Endothelial cell of umbilical vein (primary cell): ENCODE measurements around the gene ARHGEF10L. TPM values are rescaled to one million over a fixed set of nuclear protein-coding genes. Genes with fewer than 3 reads are reported as not detected.

Source experiments
- BruUV-seq: library from RNA; stranded (reverse); fragments of 400-500 nt; replicated peaks from 2 replicates; lab custom pipeline; 2021; lab: Mats Ljungman, UMichigan
- CTCF ChIA-PET: fragments of 300-600, 350-600 bp; sonication (Branson Sonifier 250); formaldehyde crosslinking; loops from one replicate; lab custom pipeline; 2021; ENCODE audit warnings: antibody characterized with exemption, inconsistent platforms; lab: Charles Lee
- POLR2A ChIA-PET: fragments of 300-600, 350-600 bp; sonication (Branson Sonifier 250); formaldehyde crosslinking; loops from one replicate; lab custom pipeline; 2021; ENCODE audit warnings: antibody characterized with exemption, inconsistent platforms; lab: Charles Lee
- DNase-seq: peaks from one replicate; pipeline ENCODE4 v3.0.0-alpha.2; 2011; ENCODE audit warnings: low read depth, low spot score
- FAIRE-seq: peaks from 2 replicates; lab custom pipeline; 2011; peaks lifted over from hg19 to GRCh38; lab: Jason Lieb, UNC
- H2AFZ ChIP-seq: 2 replicates; pipeline ENCODE4 v1.6.0; 2012; ENCODE audit warnings: low read depth, low read length, control low read depth, inconsistent platforms
- H3K27ac ChIP-seq: 2 replicates; pipeline ENCODE4 v1.5.1; 2011; ENCODE audit warnings: low read depth, mild to moderate bottlenecking, control low read depth, low read length, moderate library complexity; ENCODE audit not compliant: insufficient read depth
- H3K27me3 ChIP-seq, 2 experiments: 2 replicates each; pipeline versions ENCODE4 v1.6.0 to v1.6.1; 2011; ENCODE audit warnings: low read length in 2 of 2, mixed read lengths in 1 of 2; ENCODE audit not compliant: control insufficient read depth in 2 of 2, insufficient read depth in 2 of 2
- H3K36me3 ChIP-seq, 2 experiments: 2 replicates in 1 of 2; 3 replicates in 1 of 2; pipeline ENCODE4 v1.5.1; 2011; ENCODE audit warnings: low read length in 2 of 2, mild to moderate bottlenecking in 1 of 2, moderate library complexity in 1 of 2; ENCODE audit not compliant: control insufficient read depth in 2 of 2, insufficient read depth in 2 of 2; ENCODE audit errors: extremely low read depth in 1 of 2
- H3K4me1 ChIP-seq: 3 replicates; pipeline ENCODE4 v1.5.1; 2011; ENCODE audit warnings: mild to moderate bottlenecking, low read length; ENCODE audit not compliant: control insufficient read depth, insufficient read depth; ENCODE audit errors: extremely low read depth
- H3K4me2 ChIP-seq: 2 replicates; pipeline ENCODE4 v1.6.1; 2011; ENCODE audit warnings: low read length, control low read depth, mixed read lengths; ENCODE audit not compliant: insufficient read depth
- H3K4me3 ChIP-seq, 3 experiments: fragments of 200-600 bp in 1 of 3; sonication (generic), shearing (Covaris generic) in 1 of 3; replicated peaks in 1 of 3; 2 replicates each; pipeline ENCODE4 v1.5.1; 2011 to 2016; ENCODE audit warnings: control low read depth in 3 of 3, low read length in 3 of 3, mild to moderate bottlenecking in 2 of 3, inconsistent platforms in 1 of 3, low read depth in 1 of 3, moderate library complexity in 1 of 3; ENCODE audit not compliant: insufficient read depth in 1 of 3
- H3K79me2 ChIP-seq: 2 replicates; pipeline ENCODE4 v1.6.0; 2012; ENCODE audit warnings: low read length, inconsistent platforms; ENCODE audit not compliant: control insufficient read depth, insufficient read depth
- H3K9ac ChIP-seq: replicated peaks from 2 replicates; pipeline ENCODE3; 2011; ENCODE audit warnings: low read length, control low read depth; ENCODE audit not compliant: insufficient read depth; ENCODE audit errors: extremely low read depth
- H3K9me1 ChIP-seq: replicated peaks from 3 replicates; pipeline ENCODE4 v1.6.0; 2011; ENCODE audit warnings: mild to moderate bottlenecking, low read length; ENCODE audit not compliant: control insufficient read depth, insufficient read depth; ENCODE audit errors: extremely low read depth
- H3K9me3 ChIP-seq: replicated peaks from 2 replicates; pipeline ENCODE4 v1.5.1; 2012; ENCODE audit warnings: low read length, inconsistent platforms; ENCODE audit not compliant: control insufficient read depth, insufficient read depth
- H4K20me1 ChIP-seq: replicated peaks from 2 replicates; pipeline ENCODE3; 2011; ENCODE audit warnings: mild to moderate bottlenecking, low read length; ENCODE audit not compliant: control insufficient read depth, insufficient read depth; ENCODE audit errors: extremely low read depth
- EZH2 ChIP-seq: IDR thresholded peaks from 2 replicates; pipeline ENCODE4 v1.6.1; 2012; ENCODE audit warnings: borderline replicate concordance, low read depth, mild to moderate bottlenecking, moderate library complexity, low read length, inconsistent platforms; ENCODE audit not compliant: severe bottlenecking
- FOS ChIP-seq: IDR thresholded peaks from 2 replicates; pipeline ENCODE4 v1.6.1; 2011; ENCODE audit warnings: mild to moderate bottlenecking, low read length, moderate library complexity, borderline replicate concordance; ENCODE audit not compliant: insufficient read depth
- GATA2 ChIP-seq: IDR thresholded peaks from 2 replicates; pipeline ENCODE4 v1.7.0; 2011; ENCODE audit warnings: low read depth, mild to moderate bottlenecking, moderate library complexity, mixed read lengths, low read length; ENCODE audit not compliant: insufficient read length, insufficient read depth
- JUN ChIP-seq: IDR thresholded peaks from 2 replicates; pipeline ENCODE4 v1.6.1; 2011; ENCODE audit warnings: borderline replicate concordance, low read depth; ENCODE audit not compliant: insufficient read length, insufficient read depth
- MYC ChIP-seq: IDR thresholded peaks from one replicate; pipeline ENCODE4 v1.6.1; 2011; ENCODE audit warnings: mild to moderate bottlenecking, low read depth, low read length
- POLR2A ChIP-seq: IDR thresholded peaks from 2 replicates; pipeline ENCODE4 v1.6.1; 2012; ENCODE audit warnings: low read depth, mild to moderate bottlenecking, control low read depth, low read length
- POLR2AphosphoS5 ChIP-seq: IDR thresholded peaks from 2 replicates; pipeline ENCODE4 v1.6.1; 2012; ENCODE audit warnings: low read depth, mild to moderate bottlenecking, control low read depth, low read length, moderate library complexity; ENCODE audit not compliant: insufficient read depth
- dilution Hi-C: fragments of 300-500 bp; cut with MboI; formaldehyde crosslinking; loops from one replicate; pipeline ENCODE4 v1.15.0; 2019; ENCODE audit warnings: low sequenced_read_pairs; ENCODE audit not compliant: extremely low pct_ligation_motif_present
- intact Hi-C: fragments of 100-400 bp; cut with micrococcal nuclease; formaldehyde crosslinking; loops from one replicate; pipeline ENCODE4 v1.10.0; 2022
- polyA plus RNA-seq, 4 experiments: library from polyadenylated mRNA; depleted of rRNA in 3 of 4; stranded (reverse) in 3 of 4; unstranded in 1 of 4; fragments of >200 nt; gene quantifications; 2 replicates each; pipeline versions ENCODE4 v1.2.1 to v1.2.3, GENCODE V29; 2011 to 2012; ENCODE audit warnings: missing spikeins in 1 of 4
- total RNA-seq: library from RNA; stranded (reverse); gene quantifications from 2 replicates; pipeline ENCODE4 v1.2.3, GENCODE V29; 2021
- TF ChIP-seq, protein P1 (sequence below), 2 donors: IDR thresholded peaks; 1 replicate in 1 of 2; 2 replicates in 1 of 2; pipeline ENCODE4 v1.5.1; 2011; ENCODE audit warnings: low read length in 2 of 2, mild to moderate bottlenecking in 2 of 2, moderate library complexity in 2 of 2, control low read depth in 1 of 2, inconsistent platforms in 1 of 2, low read depth in 1 of 2; ENCODE audit not compliant: insufficient read depth in 1 of 2; ENCODE audit errors: extremely low read depth in 1 of 2
- TF ChIP-seq, protein P2 (sequence below): IDR thresholded peaks from 2 replicates; pipeline ENCODE4 v1.6.1; 2011; ENCODE audit not compliant: insufficient read depth, insufficient read length

ARHGEF10L gene
- total and polyA plus RNA-seq, 2 donors (not counting 3 experiments of a cell fraction or from before 2014, with no cell fraction given) = 1.9 to 5.2 TPM

DNA sequence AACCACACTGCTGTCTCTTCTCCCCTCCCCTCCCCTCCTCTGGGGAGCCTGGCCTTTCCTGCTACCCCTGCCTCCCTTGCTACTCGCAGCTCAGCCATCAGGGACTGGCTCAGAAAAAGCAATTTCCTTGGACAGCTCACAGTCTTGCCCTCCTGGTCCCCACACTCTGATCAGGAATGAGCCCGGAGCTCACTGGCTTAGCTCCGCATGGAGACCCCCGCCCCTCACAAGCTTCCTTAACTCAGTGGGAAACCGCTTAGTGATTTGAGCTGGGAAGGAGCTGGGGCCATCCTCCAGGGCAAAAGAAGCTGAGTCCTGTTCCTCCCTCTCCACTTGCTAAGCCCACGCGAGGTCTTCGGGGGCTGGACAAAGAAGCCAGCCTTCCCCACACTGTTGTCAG is 145.3 kb downstream of the ARHGEF10L start:
- CTCF ChIA-PET = interaction anchor here (1.5 to 2.0 kb wide), 2 partner anchors 11 to 23 kb away, joined by 5 to 9 read pairs; no protein-coding TSS in a partner anchor
- Histone ChIP-seq H3K4me2 (no peak overlapping the region), H3K4me1 (no peaks in the 10 kb centered on the region), H3K4me3 (no peak overlapping the region), H3K9me1 (no peaks in the 10 kb centered on the region), H3K9me3 (no peaks in the 10 kb centered on the region), H4K20me1 (no peaks in the 10 kb centered on the region), H3K27me3 (no peaks in the 10 kb centered on the region), H3K9ac (no peak overlapping the region), H3K36me3 (no peaks in the 10 kb centered on the region), H2AFZ (no peak overlapping the region), H3K79me2 (no peaks in the 10 kb centered on the region), H3K27ac (no peak overlapping the region)
- no peak for TF ChIP-seq GATA2
- no peak for TF ChIP-seq POLR2A
- TF ChIP-seq EZH2 = no peak
- no peak for TF ChIP-seq POLR2AphosphoS5
- no peak for TF ChIP-seq JUN
- no peak for TF ChIP-seq MYC
- TF ChIP-seq FOS = no peak
- TF ChIP-seq, protein P1, sequence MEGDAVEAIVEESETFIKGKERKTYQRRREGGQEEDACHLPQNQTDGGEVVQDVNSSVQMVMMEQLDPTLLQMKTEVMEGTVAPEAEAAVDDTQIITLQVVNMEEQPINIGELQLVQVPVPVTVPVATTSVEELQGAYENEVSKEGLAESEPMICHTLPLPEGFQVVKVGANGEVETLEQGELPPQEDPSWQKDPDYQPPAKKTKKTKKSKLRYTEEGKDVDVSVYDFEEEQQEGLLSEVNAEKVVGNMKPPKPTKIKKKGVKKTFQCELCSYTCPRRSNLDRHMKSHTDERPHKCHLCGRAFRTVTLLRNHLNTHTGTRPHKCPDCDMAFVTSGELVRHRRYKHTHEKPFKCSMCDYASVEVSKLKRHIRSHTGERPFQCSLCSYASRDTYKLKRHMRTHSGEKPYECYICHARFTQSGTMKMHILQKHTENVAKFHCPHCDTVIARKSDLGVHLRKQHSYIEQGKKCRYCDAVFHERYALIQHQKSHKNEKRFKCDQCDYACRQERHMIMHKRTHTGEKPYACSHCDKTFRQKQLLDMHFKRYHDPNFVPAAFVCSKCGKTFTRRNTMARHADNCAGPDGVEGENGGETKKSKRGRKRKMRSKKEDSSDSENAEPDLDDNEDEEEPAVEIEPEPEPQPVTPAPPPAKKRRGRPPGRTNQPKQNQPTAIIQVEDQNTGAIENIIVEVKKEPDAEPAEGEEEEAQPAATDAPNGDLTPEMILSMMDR (IDR thresholded peaks at IDR 0.05; ENCODE audit: extremely low read depth in 1 of 2, insufficient read depth in 1 of 2, low read depth in 1 of 2, low read length in 2 of 2) = no peak
- TF ChIP-seq, protein P2, sequence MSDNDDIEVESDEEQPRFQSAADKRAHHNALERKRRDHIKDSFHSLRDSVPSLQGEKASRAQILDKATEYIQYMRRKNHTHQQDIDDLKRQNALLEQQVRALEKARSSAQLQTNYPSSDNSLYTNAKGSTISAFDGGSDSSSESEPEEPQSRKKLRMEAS = no peak
- intact Hi-C loops (no loop called here), dilution Hi-C loops (no loop called here)
- FAIRE-seq (no peak), DNase-seq (no peak)
- POLR2A ChIA-PET = no interaction called here
- BruUV-seq = no TSS peak
